Suppressor macrophage treated with lipopolysaccharide for 1 hour (primary cell): Measurements from ENCODE around the gene SLC13A5.
A peak's percentile ranks its signal among the peaks of the same experiment; 100 is the strongest.
"Not testable (repeated sequence)": the region's sequence is repeated elsewhere in the genome, so short reads cannot be mapped to it uniquely, and the experiment has no call there.

ENCODE experiments used
- DNase-seq, 3 donors: peaks; one replicate each; pipeline ENCODE4 v3.0.0-alpha.2; 2020 to 2022

SLC13A5 gene

DNA sequence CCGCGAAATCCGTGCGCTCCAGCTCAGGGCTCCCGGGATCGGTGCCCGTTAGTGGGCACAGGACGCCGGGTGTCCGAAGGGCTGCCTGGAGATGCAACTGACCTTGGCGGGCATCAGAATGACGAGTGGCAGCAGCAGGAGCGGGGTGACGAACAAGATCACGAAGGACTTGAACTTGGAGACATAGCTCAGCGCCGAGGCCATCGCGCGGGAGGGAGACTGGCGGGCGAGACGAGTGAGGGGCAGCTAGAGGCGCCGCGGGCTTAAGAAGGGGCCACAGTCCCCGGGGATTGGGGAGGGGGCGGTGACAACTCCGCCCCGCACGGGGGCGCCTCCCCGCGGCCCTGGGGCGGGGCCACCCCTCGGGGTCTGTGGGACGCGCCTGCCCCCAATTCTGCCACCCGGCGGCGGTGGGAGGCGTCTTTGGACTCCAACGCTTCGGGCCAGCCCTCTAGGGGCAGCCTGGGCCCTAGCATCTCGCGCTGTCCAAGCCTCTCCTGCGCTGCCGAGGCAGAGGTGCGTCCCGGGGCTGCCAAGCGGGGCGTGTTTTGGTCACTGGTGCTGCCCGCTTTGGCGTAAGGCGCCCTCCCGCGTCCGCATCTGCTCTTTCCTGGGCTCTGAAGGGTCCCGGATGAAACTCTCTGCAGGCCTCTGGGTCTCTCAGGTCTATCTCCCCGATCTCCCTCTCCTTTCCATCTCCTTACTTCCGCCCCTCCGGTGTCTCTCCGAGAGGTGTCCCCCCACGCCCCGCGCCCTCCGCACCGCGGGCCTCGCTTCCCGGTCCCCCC, at the start of gene SLC13A5:
Gene SLC13A5 (minus strand): TSS at position 240 of the 788 bp plus-strand sequence. CDS start 36 bp downstream, at position 204.
- peak; percentile 37 to 65 (median 44) for DNase-seq

DNA sequence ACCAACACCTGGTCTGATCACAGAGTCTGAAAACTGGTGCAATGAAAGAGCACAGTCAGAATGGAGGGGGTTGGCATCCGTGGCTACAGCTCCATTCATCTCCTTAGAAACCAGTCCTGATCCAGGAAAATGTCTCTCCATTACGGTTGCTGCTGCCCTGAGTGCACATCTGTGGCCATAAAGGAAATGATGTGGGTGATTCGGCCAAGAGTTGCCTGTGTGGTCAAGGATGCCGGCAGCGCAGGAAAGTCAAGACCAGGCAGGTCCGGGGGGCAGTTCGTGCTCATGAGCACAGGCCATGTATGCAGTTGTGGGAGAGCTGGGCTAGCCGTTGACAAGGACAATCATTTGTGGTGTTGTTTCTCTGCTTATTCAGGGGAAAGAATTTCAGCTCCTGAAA, 48.6 kb upstream of the SLC13A5 start:
- no peak for DNase-seq

DNA sequence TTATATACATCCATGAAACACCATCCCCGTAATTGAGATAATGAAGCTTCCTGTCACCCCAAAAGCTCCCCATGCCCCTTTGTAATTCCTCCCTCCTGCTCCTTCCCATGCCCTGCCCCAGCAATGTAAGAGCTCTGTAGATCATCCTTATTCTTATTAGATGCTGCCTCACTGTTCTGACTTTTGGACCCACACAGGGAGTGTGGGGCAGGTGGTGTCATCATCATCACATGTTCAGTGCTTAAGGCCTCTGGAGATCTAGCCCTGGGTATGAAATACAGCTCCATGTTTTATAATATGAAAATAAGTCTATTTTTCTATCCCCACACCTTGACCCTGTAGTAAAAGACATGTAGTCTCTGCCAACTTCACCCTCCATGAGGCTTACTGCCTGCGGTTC, 44.6 kb upstream of the SLC13A5 start:
- DNase-seq = peak in 1 of 3 donors; percentile 32

DNA sequence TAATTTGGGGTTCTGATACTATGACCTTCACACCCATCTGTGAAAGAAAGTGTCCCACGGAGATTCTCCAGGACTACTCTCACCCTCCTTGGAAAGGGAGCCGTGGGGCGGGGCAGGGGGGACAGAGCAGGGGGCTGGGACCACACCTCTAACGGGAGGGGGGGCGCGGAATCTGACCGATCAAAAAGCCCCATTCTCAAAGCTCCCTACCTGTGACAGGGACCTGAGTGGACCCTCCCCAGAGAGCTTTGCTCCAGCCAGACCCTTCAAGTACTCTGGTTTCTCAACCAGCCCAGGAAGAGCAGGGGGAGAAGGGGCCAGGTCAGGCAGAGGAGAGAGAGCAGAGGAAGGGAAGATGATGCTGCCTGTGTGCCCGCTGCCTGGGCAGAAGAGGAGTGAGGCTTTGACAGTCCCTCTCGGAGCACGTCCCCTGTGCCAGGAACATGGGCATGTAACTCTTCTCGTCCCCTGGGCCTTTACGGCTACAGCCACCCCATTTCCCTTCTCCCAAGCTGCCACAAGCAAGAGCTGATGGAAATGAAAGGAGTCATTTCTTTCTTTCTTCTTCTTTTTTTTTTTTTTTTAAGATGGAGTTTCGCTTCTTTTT, 43.4 kb upstream of the SLC13A5 start:
- DNase-seq = peak; percentile 24 to 55 (median 54)

DNA sequence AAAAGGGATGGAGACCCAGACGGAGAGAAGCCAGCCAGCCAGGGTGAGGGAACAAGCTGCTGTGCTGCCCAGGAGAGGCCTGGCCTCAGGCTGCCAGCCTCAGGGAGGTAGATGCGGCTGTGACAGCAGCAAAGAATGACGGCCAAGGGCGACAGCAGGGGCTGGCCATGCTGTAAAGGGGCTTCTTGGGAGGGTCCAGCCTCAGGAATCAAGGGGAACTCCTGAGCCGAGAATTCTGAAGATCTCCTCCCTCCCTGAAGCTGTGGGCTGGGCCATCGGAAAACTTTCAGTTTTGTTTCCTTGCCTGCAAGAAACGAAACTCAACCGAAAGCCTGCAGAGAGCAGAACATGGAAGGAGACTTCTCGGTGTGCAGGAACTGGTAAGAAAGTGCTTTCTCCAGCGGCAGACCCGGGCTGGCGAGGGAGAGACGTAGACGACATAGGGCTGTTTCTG, 42.6 kb upstream of the SLC13A5 start, which contains the start of gene XAF1:
Gene XAF1 (plus strand): TSS at position 316 of the 454 bp plus-strand sequence. CDS start 33 bp downstream, at position 349.
- DNase-seq = peak; percentile 91 to 95 (median 92)

DNA sequence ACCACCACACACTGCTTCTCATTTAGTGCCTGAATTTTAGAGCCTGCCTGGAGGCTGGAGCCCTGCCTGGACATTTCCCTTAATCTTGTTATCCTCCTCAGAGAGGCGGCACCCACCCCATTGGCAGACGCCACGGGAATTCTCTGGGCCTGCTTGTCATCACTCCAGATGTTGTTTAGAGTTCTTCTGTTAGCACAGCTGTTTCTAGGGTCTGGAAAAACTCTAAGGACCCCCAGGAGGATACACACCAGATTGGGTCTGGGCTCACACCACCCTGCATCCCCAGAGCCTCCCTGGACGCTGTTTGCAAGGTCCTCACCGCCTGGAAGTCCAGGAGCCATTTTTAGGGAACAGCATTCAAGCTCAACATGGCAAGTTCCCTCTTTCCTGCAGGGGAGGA, 42.1 kb upstream of the SLC13A5 start:
- peak in 1 of 3 donors; percentile 26 for DNase-seq

DNA sequence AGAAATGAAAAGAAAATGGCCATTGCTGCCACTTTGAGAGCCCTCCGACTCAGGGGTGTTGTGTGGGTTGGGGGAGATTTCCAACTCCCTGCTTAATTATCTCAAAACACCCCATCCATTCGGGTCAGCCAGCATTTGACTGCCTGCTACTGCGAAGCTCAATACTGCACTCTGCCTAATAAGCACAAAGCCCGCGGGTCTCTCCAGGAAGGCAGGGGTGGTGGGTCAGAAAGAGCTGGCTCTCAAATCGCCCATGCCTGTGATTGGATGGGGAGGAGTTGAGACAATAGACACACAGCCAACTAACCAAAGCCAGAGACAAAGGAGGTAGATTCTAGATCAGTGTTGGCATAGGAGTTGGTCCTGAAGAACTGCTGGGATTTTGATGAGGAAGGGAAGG, 40.4 kb upstream of the SLC13A5 start:
- no peak for DNase-seq

DNA sequence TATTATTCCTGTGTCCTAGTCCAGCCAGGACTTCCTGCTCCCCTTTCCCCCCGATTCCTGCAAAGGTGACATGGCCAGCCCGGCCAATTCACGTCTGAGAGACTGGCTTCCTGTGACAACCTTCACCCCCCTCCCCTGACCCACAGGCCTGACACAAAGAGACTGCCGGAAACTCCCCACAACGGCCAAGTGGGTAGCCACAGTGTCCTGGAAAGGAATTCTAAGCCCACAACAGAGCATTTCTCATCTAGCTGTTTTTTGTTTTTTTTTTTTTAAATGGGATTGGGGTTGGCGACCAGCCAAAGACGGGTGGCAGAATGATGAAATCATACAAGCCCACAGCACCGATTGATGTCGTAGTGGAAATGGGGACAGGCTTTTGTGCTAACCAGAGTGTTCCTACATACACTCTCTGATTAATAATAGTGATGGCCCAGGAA, 39.9 kb upstream of the SLC13A5 start:
- DNase-seq = peak; percentile 69 to 78 (median 72)

DNA sequence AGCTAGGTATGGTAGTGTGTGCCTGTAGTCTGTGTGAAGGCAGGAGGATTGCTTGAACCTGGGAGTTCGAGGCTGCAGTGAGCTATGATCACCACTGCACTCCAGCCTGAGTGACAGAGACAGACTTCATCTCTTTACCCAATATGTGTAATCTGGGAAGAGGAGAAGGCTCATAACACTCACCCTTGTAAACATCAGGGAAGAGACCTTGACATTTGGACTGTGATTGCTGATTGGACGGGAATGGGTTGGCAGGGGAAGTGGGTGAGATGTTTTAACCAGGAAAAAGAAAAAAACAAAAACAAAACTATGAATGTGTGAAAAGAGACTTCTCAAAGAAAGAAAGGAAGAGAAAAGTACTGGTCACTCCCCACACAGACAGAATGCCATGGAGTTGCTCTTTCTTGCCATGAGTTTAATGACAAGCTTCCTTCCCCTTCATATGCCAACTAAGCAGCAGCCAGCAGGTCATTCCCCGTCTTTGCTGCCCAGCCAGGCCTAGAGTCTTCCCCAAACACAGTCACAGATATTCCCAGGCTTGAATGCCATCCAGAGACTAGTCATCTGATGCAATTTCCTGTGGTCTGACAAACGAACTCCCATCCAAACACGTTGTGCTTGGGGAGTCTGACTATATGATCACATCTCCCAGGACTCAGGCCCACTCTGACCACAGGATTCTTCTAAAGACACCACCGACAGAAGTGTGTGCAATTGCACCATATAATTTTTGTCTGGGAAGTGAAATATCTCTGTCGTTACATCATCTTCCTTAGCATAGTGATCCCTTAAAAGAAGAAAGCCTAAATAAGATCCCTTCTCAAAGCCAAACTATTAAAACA, 39.1 kb upstream of the SLC13A5 start:
- peak; percentile 88 to 97 (median 92) for DNase-seq

DNA sequence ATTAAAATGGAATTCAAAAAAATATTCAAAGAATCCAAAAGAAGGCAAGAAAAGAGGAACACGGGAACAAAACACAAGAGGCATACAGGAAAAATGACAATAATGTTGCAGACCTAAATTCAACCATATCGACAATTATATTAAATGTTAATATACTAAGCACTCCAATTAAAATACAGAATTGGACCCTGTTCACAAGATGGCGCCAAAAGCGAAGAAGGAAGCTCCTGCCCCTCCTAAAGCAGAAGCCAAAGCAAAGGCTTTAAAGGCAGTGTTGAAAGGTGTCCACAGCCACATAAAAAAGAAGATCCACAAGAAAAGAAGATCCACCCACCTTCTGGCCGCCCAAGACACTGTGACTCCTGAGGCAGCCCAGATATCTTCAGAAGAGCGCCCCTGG, 36.4 kb upstream of the SLC13A5 start:
- DNase-seq = peak; percentile 29 to 40 (median 38)

DNA sequence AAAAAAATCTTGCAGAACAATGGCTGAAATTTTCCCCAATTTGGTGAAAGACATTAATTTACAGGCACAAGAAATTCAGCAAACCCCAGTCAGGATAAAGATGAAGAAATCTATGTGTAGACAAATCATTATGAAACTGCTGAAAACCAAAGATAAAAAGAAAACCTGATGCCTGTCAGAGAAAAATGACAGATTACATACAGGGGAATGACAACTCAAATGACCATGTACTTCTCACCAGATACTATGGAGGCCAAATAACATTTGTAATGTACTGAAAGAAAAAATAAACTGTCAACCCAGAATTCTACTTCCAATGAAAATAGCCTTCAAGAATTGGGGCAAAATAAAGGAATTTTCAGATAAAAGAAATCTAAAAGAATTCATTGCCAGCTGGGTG, 35.4 kb upstream of the SLC13A5 start:
- DNase-seq = no peak

DNA sequence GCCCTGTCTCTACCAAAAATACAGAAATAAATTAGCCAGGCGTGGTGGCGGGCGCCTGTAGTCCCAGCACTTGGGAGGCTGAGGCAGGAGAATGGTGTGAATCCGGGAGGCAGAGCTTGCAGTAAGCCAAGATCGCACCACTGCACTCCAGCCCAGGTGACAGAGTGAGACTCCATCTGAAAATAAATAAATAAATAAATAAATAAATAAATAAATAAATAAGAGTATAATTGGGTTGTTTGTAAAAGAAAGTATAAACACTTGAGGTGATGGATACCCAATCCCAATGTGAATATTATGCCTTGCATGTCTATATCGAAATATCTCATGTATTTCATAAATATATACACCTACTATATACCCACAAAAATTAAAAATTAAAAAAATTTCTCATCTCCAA, 33.5 kb upstream of the SLC13A5 start:
- not testable (repeated sequence) for DNase-seq

DNA sequence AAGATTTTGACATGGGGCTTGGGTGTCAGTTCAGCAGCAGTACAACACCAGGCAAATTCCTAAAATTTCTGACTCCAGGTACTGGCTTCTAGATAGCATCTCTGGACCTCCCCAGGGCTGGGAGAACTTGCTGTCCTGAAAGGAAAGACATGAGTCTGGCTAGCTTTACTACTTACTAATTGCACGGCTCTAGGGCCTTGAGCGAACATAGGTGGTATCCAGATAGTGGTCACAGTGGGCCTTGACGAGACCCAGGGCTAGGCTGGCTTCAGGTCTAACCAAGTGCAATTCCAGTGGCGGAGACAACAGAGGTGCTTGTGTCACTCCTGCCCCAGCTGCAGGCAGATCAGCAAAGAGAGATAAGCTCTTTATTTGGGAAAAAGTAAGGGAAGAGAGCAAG, 16.4 kb upstream of the SLC13A5 start:
- DNase-seq = no peak

DNA sequence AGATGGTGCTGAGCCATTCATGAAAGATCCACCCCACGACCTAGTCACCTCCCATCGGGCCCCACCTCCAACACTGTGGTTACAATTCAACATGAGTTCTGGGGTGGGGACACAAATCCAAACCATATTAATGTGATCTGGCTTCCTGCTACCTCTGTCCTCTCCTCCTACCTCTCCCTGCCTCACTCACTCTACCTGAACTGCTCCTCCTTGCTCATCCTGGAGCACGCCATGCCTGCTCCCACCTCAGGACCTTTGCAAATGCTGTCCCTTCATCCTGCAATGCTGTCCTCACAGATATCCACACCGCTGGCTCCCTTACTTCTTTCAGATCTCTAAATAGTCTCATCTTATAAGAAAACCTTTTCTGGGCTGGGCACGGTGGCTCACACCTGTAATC, 10.8 kb upstream of the SLC13A5 start:
- DNase-seq = no peak

DNA sequence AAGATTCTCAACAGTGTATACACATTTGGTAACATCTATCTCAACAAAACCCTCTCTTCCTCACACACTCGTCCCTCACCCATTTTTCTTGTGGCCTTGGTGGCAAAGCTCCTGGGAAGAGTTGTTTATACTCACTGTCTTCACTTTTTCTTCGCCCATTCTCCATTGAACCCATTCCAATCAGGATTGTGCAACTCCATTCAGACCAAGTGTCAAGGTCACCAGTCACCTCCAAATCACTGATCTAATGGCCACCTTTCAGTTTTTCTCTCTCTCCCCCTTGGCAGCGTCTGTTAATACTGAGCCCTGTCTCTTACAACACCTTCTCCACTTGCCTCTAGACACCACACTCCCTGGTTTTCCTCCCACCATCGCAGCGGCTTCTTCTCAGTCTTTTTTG, 8.6 kb upstream of the SLC13A5 start:
- DNase-seq = no peak

DNA sequence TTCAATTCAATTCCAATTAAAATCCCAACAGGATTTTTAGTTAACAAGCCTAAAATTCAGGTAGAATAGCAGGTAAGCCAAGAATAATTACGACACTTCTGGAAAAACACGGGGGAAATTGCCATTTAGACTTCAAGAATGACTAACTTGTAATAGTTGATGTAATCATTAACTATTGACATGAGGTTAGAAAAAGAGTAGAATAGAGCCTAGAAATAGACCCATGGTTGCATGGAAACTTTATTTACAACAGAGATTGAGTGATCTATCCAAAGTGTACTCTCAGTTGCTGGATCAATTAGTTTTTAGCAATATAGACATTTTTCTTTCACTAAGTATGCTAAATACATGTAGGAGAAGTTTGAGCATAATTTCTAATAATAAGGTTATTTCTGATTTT, 3.6 kb upstream of the SLC13A5 start:
- no peak for DNase-seq

DNA sequence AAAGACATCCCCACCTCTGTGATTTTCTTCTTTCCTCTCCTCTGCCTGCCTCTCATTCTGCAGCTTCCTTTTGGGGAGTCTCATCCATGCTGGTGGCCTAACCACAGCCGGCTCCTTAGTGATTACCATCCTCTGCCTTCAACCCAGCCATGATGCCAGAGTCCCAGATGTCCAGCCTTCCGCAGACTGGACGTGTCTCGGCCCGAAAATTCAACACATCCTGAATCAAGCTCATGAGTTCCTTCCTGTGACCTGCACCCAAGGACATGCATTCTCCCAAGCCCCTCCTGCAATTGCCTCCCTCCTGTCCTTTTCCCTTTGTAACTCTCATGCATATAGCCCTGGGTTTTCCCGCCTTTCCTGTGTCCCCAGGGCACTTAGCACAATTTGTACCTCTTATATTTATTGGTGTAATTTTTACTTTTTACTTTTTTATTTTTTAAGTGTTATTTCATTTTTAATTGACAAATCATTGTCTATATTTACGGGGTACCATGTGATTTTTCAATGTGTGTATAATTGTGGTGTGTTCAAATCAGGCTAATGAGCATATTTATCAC, 1.2 kb upstream of the SLC13A5 start:
- DNase-seq = no peak

DNA sequence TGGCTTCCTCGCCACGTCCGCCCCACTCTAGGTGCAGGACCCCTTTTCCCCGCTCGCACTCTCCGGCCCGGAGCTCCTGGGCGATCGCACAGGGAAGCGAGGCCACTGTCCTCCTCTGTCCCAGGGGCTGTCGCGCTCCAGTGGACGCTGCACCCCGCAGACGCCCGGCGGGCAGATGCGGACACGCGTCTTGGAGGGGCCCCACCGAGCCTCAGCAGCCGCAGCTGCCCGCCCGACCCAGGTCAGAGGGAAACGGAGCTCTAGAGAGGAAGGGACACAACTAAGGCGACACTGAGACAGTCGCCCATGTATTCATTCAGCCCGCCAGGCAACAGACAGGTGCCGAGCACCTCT, 726 bp upstream of the SLC13A5 start:
- no peak for DNase-seq

DNA sequence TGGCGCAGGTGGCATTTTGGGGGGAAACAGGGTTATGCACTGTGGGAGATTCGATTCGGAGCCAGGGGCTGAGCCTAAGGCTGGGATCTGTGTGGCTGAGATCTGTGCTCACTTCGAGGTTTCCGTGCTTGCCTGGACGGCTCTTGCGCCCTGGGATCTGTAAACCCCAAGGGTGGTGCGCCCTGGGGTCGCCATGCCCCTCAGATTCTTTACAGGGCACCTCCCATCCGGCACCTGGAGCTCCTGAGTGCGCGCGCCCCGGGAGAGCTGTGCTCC, 377 bp downstream of the SLC13A5 start:
- DNase-seq = no peak

DNA sequence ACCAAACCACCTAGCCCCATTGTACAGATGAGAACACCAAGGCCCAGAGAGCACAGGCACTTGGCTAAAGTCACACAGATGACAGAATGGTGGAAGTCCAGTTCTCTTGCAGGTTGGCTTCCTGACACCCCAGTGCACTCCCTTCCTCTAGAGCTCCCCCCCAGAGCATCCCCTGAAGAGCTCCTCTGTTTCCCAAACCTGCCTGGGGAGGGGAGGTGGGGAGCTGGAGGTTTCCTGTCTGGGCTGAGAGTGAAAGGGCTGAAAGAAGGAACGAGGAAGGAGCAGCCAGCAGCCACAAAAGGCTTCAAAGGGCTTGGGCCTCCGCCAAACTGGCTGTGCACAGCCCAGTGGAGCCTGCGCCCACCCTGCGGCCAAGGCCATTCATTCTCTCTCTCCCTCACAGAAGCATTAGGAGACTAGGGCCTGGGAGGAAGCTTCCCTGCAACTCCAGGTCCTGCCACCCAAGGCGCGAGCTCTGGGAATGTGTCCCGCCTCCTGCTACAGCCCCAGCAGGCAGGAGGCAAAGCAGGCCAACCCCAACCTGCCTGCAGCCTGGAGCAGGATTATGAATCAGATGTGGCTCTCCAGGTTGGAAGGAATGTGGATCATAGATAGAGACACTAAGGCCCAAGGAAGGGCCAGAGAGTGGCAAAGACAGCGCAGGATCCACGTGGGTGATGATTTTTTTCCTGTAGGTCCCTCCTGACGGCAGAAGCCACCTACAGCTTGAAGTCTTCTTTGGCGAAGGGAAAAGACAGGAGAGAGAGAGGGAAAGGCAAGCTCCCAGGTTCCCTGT, 913 bp downstream of the SLC13A5 start:
- DNase-seq = no peak

DNA sequence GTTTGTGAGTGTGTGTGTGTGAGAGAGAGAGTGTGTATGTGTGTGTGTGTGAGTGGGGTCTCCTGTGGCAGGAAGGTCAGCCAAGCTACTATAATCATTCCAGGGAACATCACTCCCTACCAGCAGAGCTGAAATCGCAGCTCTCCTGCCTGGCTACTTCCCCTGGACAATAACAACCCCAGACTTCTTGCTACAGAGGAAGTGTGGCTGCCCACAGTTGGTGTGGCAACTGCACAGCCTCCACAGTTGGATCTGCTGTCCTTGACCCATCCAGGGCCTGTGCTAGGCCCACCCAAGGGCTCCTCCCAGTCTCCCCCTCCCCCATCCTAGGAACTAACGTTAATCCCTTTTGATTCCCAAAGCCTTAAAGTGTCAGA, 1.5 kb downstream of the SLC13A5 start:
- DNase-seq = peak; percentile 56 to 73 (median 68)

DNA sequence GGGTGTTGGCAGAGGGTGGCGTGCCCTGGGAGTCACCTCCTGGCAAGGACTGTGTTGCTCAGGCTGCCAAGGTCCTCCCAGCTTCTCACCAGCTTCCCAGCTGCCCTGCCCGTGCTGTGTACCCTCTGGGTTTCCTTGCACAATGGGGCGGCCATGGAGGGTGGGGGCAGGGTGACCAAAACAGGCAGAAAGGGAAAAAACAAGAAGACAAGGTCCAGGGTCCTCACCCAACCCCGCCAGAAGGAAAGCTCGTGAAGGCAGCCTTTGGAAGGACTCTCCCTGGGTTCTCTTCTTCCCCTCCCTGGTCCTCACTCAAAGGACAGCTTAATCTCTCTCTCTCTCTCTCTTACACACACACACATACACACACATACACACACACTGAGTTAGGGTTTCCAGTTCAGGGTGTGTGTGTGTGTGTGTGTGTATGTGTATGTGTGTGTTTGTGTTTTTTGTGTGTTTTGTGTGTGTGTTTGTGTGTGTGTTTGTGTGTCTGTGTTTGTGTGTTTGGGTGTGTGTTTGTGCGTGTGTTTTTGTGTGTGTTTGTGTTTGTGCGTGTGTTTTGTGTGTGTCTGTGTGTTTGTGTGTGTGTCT, 2.0 kb downstream of the SLC13A5 start:
- DNase-seq = no peak
